Upper lobe of left lung (tissue), 4 donors: ENCODE data around the gene ACP4.

Experiments used
- POLR2A ChIP-seq, 4 donors: fragments of 450-650 bp; IDR thresholded peaks; one replicate each; pipeline ENCODE4 v1.5.1; 2016 to 2017; ENCODE audit warnings: antibody characterized with exemption in 4 of 4, mild to moderate bottlenecking in 2 of 4
- POLR2AphosphoS5 ChIP-seq, 2 donors: sonication (generic); formaldehyde crosslinking; IDR thresholded peaks; one replicate each; pipeline ENCODE4 v1.5.1; 2017; ENCODE audit warnings: antibody characterized with exemption in 2 of 2
- TF ChIP-seq, protein P1 (sequence below), 6 experiments: fragments of 450-650 bp in 4 of 6; fragments of 200-600 bp in 2 of 6; sonication (generic) in 2 of 6; IDR thresholded peaks; one replicate each; pipeline ENCODE4 v1.5.1; 2016 to 2019; ENCODE audit warnings: antibody characterized with exemption in 6 of 6

DNA sequence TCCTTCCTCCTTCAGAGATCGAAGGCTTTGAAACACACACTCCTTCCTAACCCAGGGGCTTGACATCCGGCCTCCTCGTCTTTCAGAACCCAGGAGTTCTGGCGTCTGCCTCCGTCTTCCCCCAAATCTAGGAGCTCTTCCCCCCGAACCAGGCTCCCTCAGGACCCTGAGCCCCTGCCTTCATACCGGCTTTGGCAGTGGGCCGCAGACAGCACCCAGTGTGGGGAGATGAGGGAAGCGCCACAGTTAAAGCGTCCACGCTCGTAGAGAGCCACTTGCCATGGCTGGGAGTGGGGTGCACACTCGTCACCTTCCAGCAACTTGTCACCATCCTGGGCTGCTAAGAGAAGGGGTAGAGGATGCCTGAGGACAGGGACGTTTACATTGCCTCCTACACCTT lies 37.3 kb downstream of the ACP4 start:
- TF ChIP-seq POLR2A (IDR thresholded peaks at IDR 0.05) (no peak), POLR2AphosphoS5 (IDR thresholded peaks at IDR 0.05) (no peak)
- TF ChIP-seq, protein P1, sequence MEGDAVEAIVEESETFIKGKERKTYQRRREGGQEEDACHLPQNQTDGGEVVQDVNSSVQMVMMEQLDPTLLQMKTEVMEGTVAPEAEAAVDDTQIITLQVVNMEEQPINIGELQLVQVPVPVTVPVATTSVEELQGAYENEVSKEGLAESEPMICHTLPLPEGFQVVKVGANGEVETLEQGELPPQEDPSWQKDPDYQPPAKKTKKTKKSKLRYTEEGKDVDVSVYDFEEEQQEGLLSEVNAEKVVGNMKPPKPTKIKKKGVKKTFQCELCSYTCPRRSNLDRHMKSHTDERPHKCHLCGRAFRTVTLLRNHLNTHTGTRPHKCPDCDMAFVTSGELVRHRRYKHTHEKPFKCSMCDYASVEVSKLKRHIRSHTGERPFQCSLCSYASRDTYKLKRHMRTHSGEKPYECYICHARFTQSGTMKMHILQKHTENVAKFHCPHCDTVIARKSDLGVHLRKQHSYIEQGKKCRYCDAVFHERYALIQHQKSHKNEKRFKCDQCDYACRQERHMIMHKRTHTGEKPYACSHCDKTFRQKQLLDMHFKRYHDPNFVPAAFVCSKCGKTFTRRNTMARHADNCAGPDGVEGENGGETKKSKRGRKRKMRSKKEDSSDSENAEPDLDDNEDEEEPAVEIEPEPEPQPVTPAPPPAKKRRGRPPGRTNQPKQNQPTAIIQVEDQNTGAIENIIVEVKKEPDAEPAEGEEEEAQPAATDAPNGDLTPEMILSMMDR (IDR thresholded peaks at IDR 0.05): no peak
